Caco-2 (cell line): ENCODE results near the gene BTNL8. TPM values are rescaled to one million over a fixed set of nuclear protein-coding genes. Genes with fewer than 3 reads are reported as not detected.
A peak's percentile ranks its signal among the peaks of the same experiment; 100 is the strongest.

Experiments used
- BruUV-seq: library from RNA; stranded (reverse); fragments of 400-500 nt; replicated peaks from 2 replicates; lab custom pipeline; 2021; lab: Mats Ljungman, UMichigan
- CTCF ChIA-PET: fragments of 300-600 bp; sonication (Branson Sonifier 250); formaldehyde crosslinking; loops from one replicate; lab custom pipeline; 2022; ENCODE audit warnings: antibody characterized with exemption; lab: Charles Lee
- POLR2A ChIA-PET: fragments of 300-600 bp; sonication (Branson Sonifier 250); formaldehyde crosslinking; loops from one replicate; lab custom pipeline; 2022; ENCODE audit warnings: antibody characterized with exemption; lab: Charles Lee
- DNase-seq, 2 experiments: peaks; one replicate each; pipeline versions ENCODE4 v3.0.0 to v3.0.0-alpha.2; 2020 to 2022
- H3K27me3 ChIP-seq: replicated peaks from 2 replicates; pipeline ENCODE4 v1.6.0; 2011; ENCODE audit warnings: low read length; ENCODE audit not compliant: control insufficient read depth, insufficient read depth
- H3K36me3 ChIP-seq: 2 replicates; pipeline ENCODE4 v1.5.1; 2011; ENCODE audit warnings: low read length; ENCODE audit not compliant: control insufficient read depth, insufficient read depth
- H3K4me1 ChIP-seq: fragments of 250-450 bp; sonication (Bioruptor Pico); 2 replicates; pipeline ENCODE4 v1.5.1; 2020; ENCODE audit warnings: mild to moderate bottlenecking
- H3K4me3 ChIP-seq: 2 replicates; pipeline ENCODE4 v1.5.1; 2011; ENCODE audit warnings: low read depth, mild to moderate bottlenecking, control low read depth, low read length
- H3K9me3 ChIP-seq: fragments of 250-450 bp; sonication (Bioruptor Pico); 2 replicates; pipeline ENCODE4 v1.5.1; 2020; ENCODE audit warnings: mild to moderate bottlenecking, moderate library complexity
- H3K27ac Mint-ChIP-seq: one replicate; pipeline ENCODE4 v1.8.0; 2022; ENCODE audit warnings: mixed read lengths; ENCODE audit not compliant: unreplicated experiment
- H3K27me3 Mint-ChIP-seq: one replicate; pipeline ENCODE4 v1.8.0; 2022; ENCODE audit warnings: mixed read lengths; ENCODE audit not compliant: insufficient read depth, unreplicated experiment
- H3K36me3 Mint-ChIP-seq: one replicate; pipeline ENCODE4 v1.8.0; 2022; ENCODE audit warnings: mild to moderate bottlenecking, mixed read lengths; ENCODE audit not compliant: insufficient read depth, unreplicated experiment
- H3K4me1 Mint-ChIP-seq: one replicate; pipeline ENCODE4 v1.8.0; 2022; ENCODE audit warnings: low read depth, mixed read lengths; ENCODE audit not compliant: unreplicated experiment
- H3K4me3 Mint-ChIP-seq: one replicate; pipeline ENCODE4 v1.8.0; 2022; ENCODE audit warnings: mild to moderate bottlenecking, moderate library complexity, mixed read lengths; ENCODE audit not compliant: unreplicated experiment
- H3K9me3 Mint-ChIP-seq: one replicate; pipeline ENCODE4 v1.8.0; 2022; ENCODE audit warnings: mixed read lengths; ENCODE audit not compliant: unreplicated experiment
- CTCF ChIP-seq, 2 experiments: fragments of 200-600 bp in 1 of 2; IDR thresholded peaks; 1 replicate in 1 of 2; 2 replicates in 1 of 2; pipeline versions ENCODE4 v1.5.1 to v1.8.0; 2011 to 2022; ENCODE audit warnings: antibody characterized with exemption in 1 of 2, control low read depth in 1 of 2, inconsistent platforms in 1 of 2, low read depth in 1 of 2, low read length in 1 of 2, mild to moderate bottlenecking in 1 of 2, moderate library complexity in 1 of 2; ENCODE audit not compliant: insufficient read depth in 1 of 2, severe bottlenecking in 1 of 2, unreplicated experiment in 1 of 2
- intact Hi-C: fragments of 100-400 bp; cut with micrococcal nuclease; formaldehyde crosslinking; loops from one replicate; pipeline ENCODE4 v1.10.0; 2022; ENCODE audit not compliant: unreplicated experiment
- total RNA-seq: library from RNA; stranded (reverse); gene quantifications from 2 replicates; pipeline ENCODE4 v1.2.3, GENCODE V29; 2022

BTNL8 gene
- total RNA-seq, 1 experiment from 2014 or later, result 6.0 TPM

- no peak for DNase-seq
- H3K36me3 Mint-ChIP-seq, result no peaks in the 10 kb centered on the region
- no peak for TF ChIP-seq CTCF (IDR thresholded peaks at IDR 0.05; ENCODE audit: insufficient read depth in 1 of 2, low read depth in 1 of 2, low read length in 1 of 2, severe bottlenecking in 1 of 2, unreplicated experiment in 1 of 2)
- peaks cover 50% of the 10 kb centered on the region for H3K9me3 Mint-ChIP-seq
- BruUV-seq, result no TSS peak
- H3K4me3 Mint-ChIP-seq, result no peak overlapping the region
- H3K27ac Mint-ChIP-seq, result peak overlapping the region; percentile 82
- no peak overlapping the region for H3K4me3 ChIP-seq
- no peaks in the 10 kb centered on the region for H3K27me3 ChIP-seq
- ChIA-PET POLR2A (no interaction called here), CTCF (no interaction called here)
- H3K4me1 Mint-ChIP-seq, result peaks cover 14% of the 10 kb centered on the region
- H3K4me1 ChIP-seq, result peaks cover 16% of the 10 kb centered on the region
- no peaks in the 10 kb centered on the region for H3K27me3 Mint-ChIP-seq
- no peaks in the 10 kb centered on the region for H3K36me3 ChIP-seq
- H3K9me3 ChIP-seq, result peaks cover 31% of the 10 kb centered on the region
- intact Hi-C loops, result no loop called here
These were observed 71.4 kb downstream of the BTNL8 start for GRCh38 chr5:180970336-180970735.

GRCh38 chr5:180970875-180971274, 71.9 kb downstream of the BTNL8 start:
- Mint-ChIP-seq H3K27ac (peak overlapping the region; percentile 82), H3K4me1 (peaks cover 20% of the 10 kb centered on the region), H3K27me3 (no peaks in the 10 kb centered on the region), H3K9me3 (peaks cover 56% of the 10 kb centered on the region), H3K4me3 (peak overlapping the region; percentile 9), H3K36me3 (no peaks in the 10 kb centered on the region)
- ChIA-PET CTCF (no interaction called here), POLR2A (no interaction called here)
- no peak overlapping the region for H3K4me3 ChIP-seq
- DNase-seq, result peak in 1 of 2 experiments; percentile 51
- no peak for TF ChIP-seq CTCF (IDR thresholded peaks at IDR 0.05; ENCODE audit: insufficient read depth in 1 of 2, low read depth in 1 of 2, low read length in 1 of 2, severe bottlenecking in 1 of 2, unreplicated experiment in 1 of 2)
- peaks cover 21% of the 10 kb centered on the region for H3K4me1 ChIP-seq
- H3K9me3 ChIP-seq, result peaks cover 31% of the 10 kb centered on the region
- intact Hi-C loops, result no loop called here
- no peaks in the 10 kb centered on the region for H3K27me3 ChIP-seq
- H3K36me3 ChIP-seq, result no peaks in the 10 kb centered on the region
- BruUV-seq, result no TSS peak

GRCh38 chr5:180974612-180975315, 75.8 kb downstream of the BTNL8 start:
- H3K27ac Mint-ChIP-seq, result peak overlapping the region; percentile 77
- H3K4me3 Mint-ChIP-seq, result no peak overlapping the region

More at GRCh38 chr5:180974612-180975315, 75.8 kb downstream of the BTNL8 start:
- no peak for DNase-seq
- no peak for TF ChIP-seq CTCF (IDR thresholded peaks at IDR 0.05; ENCODE audit: insufficient read depth in 1 of 2, low read depth in 1 of 2, low read length in 1 of 2, severe bottlenecking in 1 of 2, unreplicated experiment in 1 of 2)
- Histone ChIP-seq H3K4me3 (no peak overlapping the region), H3K36me3 (no peaks in the 10 kb centered on the region), H3K9me3 (peaks cover 28% of the 10 kb centered on the region), H3K27me3 (no peaks in the 10 kb centered on the region), H3K4me1 (peaks cover 40% of the 10 kb centered on the region)
- Mint-ChIP-seq H3K4me1 (peaks cover 38% of the 10 kb centered on the region), H3K27me3 (no peaks in the 10 kb centered on the region), H3K36me3 (no peaks in the 10 kb centered on the region), H3K9me3 (peaks cover 50% of the 10 kb centered on the region)
- POLR2A ChIA-PET, result interaction anchor here (0.7 kb wide), 1 partner anchor 164 kb away, joined by 3 read pairs; no protein-coding TSS in a partner anchor
- intact Hi-C loops, result no loop called here
- no TSS peak for BruUV-seq
- CTCF ChIA-PET, result no interaction called here
